ENCODE results near the gene SLC9A3.

The SLC9A3 gene

DNA sequence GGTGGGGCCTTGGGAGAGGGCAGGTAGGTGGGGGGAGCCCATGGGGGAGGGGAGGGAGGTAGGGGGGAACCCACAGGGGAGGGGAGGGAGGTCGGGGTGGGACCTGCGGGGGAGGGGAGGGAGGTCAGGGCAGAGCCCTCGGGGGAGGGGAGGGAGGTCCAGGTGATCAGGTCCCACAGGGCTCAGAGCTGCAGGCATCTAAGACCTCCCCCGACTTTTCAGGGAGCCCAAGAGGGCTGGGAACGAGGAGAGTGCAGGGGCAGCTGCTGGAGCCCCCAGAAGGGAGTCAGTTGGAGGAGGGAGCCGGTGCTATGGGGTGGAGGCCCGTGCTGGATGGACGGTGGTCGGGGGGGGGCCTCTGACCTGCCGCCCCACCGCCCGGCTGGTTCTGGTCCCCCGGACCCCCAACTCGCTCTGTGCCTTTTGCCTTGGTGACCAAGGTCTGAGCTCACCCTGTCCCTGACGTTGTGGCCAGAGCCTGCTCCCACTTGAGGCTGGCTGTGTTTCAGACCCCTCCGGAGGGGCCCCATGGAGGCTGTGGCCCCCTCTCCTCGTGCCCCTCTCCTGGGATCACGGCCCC lies 31.8 kb downstream of the SLC9A3 start:
- TF ChIP-seq GATA2 (IDR thresholded peaks at IDR 0.05; ENCODE audit: low read depth, low read length): no peak
- no peak for TF ChIP-seq GATA3 (IDR thresholded peaks at IDR 0.05; ENCODE audit: low read depth, low read length)

DNA sequence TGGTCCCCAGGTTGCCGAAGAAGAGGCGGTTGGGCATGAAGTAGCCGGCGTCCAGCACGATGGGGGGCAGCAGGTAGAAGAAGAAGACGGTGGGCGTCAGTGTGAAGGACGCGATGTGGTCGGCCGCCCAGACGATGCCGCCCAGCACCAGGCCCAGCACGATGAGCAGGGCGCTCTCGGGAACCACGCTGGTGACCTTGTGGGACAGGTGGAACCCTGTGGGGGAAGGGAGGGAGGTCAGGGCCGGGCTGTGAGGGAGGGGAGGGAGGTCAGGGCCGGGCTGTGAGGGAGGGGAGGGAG lies 32.4 kb downstream of the SLC9A3 start:
- TF ChIP-seq GATA3 (IDR thresholded peaks at IDR 0.05; ENCODE audit: low read depth, low read length): no peak
- no peak for TF ChIP-seq GATA2 (IDR thresholded peaks at IDR 0.05; ENCODE audit: low read depth, low read length)

DNA sequence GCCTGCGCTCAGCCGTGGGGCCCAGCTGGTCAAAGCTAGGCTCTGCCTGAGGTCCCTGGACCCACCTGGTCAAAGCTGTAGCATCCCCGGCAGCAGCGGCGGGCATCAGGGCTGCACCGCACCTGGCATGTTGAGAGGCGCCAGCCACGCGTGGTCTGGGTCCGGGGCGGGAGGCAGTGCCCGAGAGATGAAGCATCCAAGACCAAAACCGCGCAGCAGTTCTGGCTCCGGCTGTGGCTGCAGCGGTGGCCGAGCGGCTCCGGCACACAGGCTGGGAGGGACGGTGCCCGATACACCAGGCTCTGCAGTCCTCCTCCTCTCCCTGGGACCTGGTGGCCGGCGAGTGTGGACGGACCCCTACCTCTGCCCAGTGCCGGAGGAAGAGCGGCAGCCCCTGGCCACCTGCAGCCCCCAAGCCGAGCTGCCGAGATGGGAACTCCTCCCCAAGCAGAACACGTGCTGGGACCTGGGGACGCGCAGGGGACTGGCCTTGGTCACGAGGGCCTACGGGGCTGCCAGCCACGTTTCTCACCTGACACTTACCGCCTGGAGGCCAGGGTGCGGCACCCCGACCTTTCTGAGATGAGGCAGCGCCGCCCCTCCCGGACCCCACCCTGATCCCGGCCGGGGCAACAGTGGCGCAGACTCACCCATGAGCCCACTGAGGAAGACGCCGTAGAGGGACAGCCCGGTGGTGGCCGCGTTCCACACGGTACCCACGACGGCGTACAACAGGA lies 33.0 kb downstream of the SLC9A3 start:
- TF ChIP-seq GATA2 (IDR thresholded peaks at IDR 0.05; ENCODE audit: low read depth, low read length) (no peak), GATA3 (IDR thresholded peaks at IDR 0.05; ENCODE audit: low read depth, low read length) (no peak)

DNA sequence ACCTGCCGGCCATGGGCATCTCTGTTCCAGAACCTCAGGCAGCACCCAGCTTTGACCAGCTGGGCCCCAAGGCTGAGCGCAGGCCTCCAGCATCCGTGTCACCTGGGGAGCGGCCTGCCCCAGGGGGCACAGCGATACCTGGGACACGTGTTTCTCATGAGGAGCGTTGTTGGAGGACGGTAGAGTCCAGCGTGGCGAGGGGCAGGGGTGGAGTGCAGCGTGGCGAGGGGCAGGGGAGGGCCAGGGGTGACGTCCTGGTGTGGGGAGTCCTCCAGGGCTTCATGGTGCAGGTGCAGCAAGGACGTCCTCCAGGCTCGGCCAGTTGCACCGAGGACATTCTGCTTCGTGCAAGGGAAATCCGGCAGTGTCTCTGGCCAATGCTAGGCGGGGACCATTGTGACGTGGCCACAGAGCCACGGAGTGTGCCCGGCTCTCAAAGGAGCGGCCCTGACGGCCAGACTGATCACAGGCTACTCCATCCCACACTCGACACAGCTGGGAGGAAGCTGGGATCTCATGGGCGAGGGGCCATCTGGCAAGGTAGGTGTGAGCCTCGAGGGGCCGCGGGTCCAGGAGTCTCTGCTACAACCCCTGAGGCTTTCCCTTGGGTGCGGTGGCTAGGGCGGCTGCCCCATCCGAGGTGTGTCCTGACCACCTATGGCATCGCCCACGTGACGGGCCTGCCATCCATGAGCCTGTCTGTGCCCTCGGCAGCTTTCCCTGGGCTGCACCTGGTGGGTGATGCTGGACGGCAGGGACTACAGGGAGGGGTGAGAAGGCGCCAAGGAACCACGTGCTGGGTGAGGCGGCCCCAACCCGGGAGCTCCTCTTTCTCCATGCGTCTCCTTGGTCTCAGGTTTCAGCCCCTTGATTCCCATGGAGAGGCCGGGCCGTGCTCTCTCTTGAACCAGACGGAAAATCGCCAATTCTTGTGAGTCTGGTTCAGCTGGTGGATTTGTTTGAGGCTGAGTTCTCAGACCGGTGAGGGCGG lies 33.8 kb downstream of the SLC9A3 start:
- TF ChIP-seq GATA3 (IDR thresholded peaks at IDR 0.05; ENCODE audit: low read depth, low read length) (no peak), GATA2 (IDR thresholded peaks at IDR 0.05; ENCODE audit: low read depth, low read length) (no peak)

DNA sequence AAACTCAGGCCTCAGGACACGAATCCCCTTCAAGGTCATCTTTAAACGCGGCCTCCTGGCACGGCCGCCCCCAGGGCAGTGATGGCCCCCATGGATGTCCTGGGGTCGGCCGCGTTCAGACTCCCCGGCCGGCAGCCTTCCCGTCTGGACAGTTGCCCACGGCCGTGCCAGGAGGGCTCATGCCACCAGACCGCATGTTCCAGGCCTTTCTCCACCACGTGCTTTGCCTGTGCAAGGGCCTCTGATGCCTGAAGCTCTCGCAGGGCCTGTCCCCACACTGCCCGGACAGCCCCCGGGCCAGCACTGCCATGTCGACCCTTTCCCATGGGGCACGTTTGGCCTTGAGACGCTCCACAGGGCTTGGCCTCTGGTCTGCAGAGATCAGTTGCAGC lies 34.6 kb downstream of the SLC9A3 start:
- TF ChIP-seq GATA2 (IDR thresholded peaks at IDR 0.05; ENCODE audit: low read depth, low read length) (no peak), GATA3 (IDR thresholded peaks at IDR 0.05; ENCODE audit: low read depth, low read length) (no peak)

DNA sequence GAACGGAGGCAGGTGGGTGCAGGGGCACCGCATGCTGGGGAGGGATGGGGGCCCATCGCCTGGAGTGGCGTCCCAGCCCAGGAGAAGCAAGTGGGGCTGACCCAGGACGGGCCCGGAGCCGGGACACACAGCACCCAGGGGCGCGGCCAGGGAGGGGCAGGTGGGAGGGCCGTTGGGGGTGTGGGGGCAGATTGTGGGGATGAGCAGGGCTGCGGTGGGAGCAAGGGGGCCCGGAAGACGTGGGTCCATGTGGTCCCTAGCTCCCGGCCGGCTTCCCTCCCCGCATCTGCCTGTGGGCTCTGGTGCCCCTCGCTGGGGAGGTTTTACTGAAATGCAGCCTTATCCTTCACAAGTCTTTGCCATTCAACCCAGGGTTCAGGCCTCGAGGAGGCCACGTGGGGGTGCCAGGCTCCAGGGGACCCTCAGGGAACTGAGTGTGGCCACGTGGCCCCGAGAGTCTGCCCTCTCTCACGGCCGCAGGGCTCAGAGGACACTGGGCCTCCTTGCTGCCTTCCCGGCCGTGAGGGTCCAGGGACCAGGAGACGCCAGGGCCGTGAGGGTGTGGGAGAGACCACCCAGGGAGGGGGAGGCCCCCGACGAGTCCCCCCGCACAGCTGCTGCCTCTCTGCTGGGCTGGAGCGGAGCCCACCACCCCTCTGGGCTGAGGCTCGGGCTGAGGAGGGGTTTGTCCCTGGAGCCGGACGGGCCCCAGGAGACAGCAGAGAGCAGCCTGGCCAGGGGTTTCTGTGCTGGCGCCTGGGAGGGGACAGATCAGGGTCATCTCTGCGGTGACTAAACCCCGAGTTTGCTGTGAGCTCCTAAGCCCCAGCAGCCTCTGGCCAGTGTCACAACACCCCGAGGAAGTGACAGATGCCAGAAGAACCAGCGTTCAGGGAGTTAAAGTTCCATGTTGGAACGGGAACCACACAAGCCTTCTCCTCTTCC lies 35.2 kb downstream of the SLC9A3 start:
- TF ChIP-seq GATA3 (IDR thresholded peaks at IDR 0.05; ENCODE audit: low read depth, low read length): no peak
- TF ChIP-seq GATA2 (IDR thresholded peaks at IDR 0.05; ENCODE audit: low read depth, low read length): no peak

DNA sequence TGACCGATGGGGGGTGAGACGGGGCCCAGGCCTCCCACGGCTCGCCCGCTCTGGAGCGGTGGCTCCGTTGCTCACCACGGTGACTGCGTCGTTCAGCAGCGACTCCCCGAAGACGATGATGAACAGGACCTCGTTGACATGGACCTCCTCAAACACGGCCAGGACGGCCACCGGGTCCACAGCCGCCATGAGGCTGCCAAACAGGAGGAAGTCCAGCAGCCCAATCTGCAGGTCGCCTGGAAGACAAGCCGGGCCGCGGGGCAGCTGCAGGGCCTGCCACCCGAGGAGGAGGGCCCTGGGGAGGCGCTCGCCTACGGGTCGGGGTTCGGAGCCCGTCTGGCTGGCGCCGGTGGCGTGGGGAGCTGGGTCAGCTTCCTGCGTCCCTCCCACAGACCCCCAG lies 36.0 kb downstream of the SLC9A3 start:
- TF ChIP-seq GATA2 (IDR thresholded peaks at IDR 0.05; ENCODE audit: low read depth, low read length) (no peak), GATA3 (IDR thresholded peaks at IDR 0.05; ENCODE audit: low read depth, low read length) (no peak)

DNA sequence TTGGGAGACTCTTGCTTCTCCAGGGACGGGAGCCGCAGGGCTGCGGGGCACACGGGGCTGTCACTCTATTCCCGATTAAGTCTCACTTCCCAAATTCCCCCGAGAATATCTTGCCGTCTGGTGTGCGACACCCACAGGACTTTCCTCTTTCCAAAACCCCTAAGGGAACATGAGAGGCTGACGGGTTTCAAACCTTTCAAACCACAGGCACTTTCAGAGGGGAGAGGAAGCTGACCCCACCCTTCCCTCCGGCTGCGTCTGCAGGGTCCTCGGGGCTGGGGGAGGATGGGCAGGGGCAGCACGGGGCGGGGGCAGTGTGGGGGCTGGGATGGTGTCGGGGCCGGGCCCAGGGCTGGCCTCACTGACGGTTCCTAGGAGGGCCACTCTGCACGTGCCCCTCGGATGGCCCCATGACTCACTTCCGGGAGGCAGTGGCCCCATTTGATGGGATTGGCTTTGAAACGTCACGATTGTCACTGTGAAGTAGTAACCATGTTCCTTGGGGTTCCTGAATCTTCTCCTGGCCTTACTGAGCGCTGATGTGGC lies 38.2 kb downstream of the SLC9A3 start:
- TF ChIP-seq GATA3 (IDR thresholded peaks at IDR 0.05; ENCODE audit: low read depth, low read length) (no peak), GATA2 (IDR thresholded peaks at IDR 0.05; ENCODE audit: low read depth, low read length) (no peak)

DNA sequence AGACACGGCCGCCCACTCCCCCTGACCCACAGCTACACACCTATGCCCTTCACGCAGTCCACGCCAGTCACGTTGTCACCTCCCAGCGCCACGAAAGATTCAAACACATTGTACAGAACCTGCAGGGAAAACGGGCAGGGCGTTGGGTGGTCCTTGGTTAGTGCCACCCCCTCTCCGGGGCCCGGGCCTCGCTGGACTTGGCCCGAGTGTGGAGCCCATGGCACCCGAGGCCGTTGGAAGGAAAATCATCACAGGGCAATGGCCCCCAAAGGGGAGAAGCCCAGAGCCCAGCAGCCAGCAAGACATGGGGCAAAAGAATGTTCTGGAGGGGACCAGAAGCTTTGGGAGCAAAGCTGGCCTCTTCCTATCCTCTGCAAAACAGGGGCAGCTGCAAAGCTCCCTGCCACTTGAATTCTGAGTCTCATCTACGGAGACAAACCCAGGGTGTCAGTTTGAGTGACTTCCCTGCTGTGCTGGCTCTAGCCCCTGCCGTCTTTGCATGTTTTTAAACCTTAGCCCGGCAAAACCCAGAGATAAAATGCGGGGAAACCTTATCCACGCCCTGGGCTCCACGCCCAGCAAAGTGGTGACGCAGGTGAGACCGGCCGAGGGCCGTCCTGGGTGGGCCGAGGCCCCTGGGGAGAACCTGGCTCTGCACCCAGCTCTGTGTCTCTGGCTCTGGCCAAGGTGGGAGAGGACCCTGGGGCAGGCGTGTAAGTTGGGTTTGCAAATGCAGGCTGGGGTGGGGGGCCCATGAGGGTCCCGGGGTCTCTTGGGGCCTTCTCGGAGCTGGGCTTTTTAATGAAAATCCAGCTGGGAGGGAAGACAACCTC lies 38.9 kb downstream of the SLC9A3 start:
- TF ChIP-seq GATA3 (IDR thresholded peaks at IDR 0.05; ENCODE audit: low read depth, low read length): no peak
- no peak for TF ChIP-seq GATA2 (IDR thresholded peaks at IDR 0.05; ENCODE audit: low read depth, low read length)

DNA sequence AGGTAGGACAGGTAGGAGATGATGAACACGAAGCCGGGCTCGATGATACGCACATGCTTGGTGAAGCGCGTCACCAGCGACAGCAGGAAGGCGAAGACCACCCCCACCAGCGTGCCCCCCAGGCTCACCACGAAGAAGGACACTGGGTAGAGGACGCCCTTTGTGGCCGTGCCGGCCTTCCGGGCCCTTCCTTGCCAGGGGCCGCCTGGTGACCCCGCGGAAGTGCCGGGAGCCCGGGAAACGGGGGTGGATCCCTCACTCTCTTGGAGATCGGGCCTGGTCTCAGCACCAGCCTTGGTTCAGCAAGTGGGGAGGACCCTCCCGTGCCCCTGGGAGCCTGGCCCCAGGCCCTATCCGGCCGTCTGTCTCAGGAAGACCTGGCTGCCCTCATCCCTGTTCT lies 39.7 kb downstream of the SLC9A3 start:
- TF ChIP-seq GATA3 (IDR thresholded peaks at IDR 0.05; ENCODE audit: low read depth, low read length): no peak
- TF ChIP-seq GATA2 (IDR thresholded peaks at IDR 0.05; ENCODE audit: low read depth, low read length): no peak

DNA sequence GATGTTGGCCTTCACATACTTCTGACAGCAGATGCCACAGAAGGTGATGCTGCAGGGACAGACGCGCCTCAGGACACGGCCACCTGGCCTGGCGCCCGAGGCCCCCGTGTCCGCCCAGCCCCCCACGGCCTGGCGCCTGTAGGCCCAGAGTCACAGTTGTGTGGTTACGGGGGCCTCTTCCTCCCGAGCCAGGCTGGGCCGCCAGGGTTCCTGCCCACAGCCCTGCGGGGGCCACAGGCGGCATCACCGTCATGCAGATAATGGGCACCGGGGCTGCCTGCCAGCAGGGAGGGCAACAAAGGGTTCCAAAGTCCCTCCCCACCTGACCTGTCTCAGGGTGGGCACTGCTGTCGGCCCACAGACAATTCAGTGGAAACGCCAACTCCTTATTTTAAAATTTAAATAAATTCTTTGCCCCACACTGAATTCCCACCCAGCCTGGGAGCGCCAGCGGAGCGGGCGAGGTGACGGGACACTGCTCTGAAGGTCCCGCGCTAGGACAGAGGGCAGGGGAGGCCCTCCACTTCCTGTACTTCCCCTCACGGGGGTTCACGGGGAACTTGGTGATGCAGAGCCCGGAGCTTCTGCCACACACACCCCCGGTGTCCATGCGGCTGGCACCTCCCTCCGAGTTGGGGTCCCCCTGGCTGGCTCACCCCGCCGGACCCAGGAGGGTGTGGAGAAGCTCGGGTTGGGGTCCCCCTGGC lies 40.7 kb downstream of the SLC9A3 start:
- no peak for TF ChIP-seq GATA2 (IDR thresholded peaks at IDR 0.05; ENCODE audit: low read depth, low read length)
- TF ChIP-seq GATA3 (IDR thresholded peaks at IDR 0.05; ENCODE audit: low read depth, low read length): no peak

DNA sequence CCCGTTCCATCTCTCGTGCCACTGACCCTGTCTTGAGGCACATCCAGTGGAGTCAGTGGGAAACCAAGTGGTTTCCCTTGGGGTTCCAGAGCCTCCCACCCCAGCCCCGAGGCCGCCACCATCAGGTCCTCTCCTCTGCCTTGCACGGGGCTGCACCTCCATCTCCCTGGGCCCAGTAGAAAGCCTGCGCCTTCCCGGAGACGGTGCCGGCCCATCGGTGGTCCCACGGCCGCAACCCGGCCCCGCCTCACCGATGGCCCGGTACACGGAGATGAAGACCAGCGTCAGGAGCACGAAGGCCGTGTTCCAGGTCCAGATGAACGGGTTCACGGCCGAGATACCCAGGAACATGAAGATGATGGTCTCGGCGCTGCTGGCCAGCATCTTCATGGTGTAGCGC lies 41.2 kb downstream of the SLC9A3 start:
- TF ChIP-seq GATA3 (IDR thresholded peaks at IDR 0.05; ENCODE audit: low read depth, low read length): no peak
- no peak for TF ChIP-seq GATA2 (IDR thresholded peaks at IDR 0.05; ENCODE audit: low read depth, low read length)

Measured in SH-SY5Y (cell line).